Adrenal gland (tissue), 5 donors: Measurements from ENCODE around the gene SECTM1.
A peak's percentile ranks its signal among the peaks of the same experiment; 100 is the strongest.

Experiments used
- POLR2A ChIP-seq, 2 donors: fragments of 450-650 bp; IDR thresholded peaks; one replicate each; pipeline ENCODE4 v1.6.1; 2017; ENCODE audit warnings: antibody characterized with exemption in 2 of 2, mild to moderate bottlenecking in 2 of 2, moderate library complexity in 1 of 2
- TF ChIP-seq, protein P1 (sequence below), 6 experiments: fragments of 450-650 bp in 4 of 6; fragments of 200-600 bp in 2 of 6; sonication (generic) in 1 of 6; IDR thresholded peaks; 1 replicate in 5 of 6; 2 replicates in 1 of 6; pipeline versions ENCODE4 v1.5.1 to v1.8.0; 2016 to 2021; ENCODE audit warnings: antibody characterized with exemption in 6 of 6, mild to moderate bottlenecking in 2 of 6, moderate library complexity in 1 of 6
- donor health status: DM: no; HTN: no; CAD: no.

GRCh38 chr17:82300707-82301270 lies 32.8 kb downstream of the SECTM1 start:
- TF ChIP-seq, protein P1, sequence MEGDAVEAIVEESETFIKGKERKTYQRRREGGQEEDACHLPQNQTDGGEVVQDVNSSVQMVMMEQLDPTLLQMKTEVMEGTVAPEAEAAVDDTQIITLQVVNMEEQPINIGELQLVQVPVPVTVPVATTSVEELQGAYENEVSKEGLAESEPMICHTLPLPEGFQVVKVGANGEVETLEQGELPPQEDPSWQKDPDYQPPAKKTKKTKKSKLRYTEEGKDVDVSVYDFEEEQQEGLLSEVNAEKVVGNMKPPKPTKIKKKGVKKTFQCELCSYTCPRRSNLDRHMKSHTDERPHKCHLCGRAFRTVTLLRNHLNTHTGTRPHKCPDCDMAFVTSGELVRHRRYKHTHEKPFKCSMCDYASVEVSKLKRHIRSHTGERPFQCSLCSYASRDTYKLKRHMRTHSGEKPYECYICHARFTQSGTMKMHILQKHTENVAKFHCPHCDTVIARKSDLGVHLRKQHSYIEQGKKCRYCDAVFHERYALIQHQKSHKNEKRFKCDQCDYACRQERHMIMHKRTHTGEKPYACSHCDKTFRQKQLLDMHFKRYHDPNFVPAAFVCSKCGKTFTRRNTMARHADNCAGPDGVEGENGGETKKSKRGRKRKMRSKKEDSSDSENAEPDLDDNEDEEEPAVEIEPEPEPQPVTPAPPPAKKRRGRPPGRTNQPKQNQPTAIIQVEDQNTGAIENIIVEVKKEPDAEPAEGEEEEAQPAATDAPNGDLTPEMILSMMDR (IDR thresholded peaks at IDR 0.05), result peak; percentile 67 to 84 (median 73)
- no peak for TF ChIP-seq POLR2A (IDR thresholded peaks at IDR 0.05)
